Measurements from ENCODE around the gene TM2D3.
"Not testable (repeated sequence)": the region's sequence is repeated elsewhere in the genome, so short reads cannot be mapped to it uniquely, and the experiment has no call there.

The TM2D3 gene

DNA sequence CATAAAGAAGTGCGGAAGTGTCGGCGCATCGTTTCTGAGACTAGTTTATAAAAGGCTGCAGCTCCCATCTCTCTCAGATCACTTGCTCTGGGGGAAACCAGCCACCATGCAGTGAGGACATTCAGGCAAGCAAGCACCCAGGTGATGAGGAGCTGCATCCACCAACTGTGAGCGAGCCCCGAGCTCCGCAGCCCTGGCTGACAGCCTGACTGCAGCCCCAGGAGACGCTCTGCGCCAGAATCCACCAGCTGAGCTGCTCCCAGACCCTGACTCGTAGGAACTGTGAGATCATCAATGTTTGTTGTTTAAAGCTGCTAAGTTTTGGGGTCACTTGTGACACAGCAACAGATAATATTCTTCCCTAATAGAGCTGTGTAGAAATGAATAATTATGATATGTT, 5.0 kb upstream of the TM2D3 start:
- no peak for DNase-seq (ENCODE audit: low spot score)

DNA sequence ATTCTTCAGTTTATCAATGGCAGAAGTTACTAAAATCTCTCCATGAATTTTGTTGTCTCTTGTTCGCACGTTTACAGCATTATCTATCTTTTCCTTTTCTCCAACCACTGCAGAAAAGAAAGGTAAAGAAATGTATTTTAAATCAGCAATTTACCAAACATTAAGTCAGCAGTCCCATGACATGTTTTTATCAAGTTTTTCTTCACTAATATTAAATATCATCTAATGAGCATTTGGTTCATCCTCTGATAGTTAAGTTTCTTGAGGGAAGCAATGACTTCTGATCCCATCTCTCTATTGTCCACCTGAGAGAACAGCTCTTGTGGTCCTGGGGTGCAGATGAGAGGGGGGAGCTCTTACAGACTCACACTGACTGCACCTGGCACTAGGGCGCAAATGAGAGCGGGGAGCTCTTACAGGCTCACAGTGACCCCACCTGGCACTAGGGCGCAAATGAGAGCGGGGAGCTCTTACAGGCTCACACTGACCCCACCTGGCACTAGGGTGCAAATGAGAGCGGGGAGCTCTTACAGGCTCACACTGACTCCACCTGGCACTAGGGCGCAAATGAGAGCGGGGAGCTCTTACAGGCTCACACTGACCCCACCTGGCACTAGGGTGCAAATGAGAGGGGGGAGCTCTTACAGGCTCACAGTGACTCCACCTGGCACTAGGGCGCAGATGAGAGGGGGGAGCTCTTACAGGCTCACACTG, 2.6 kb upstream of the TM2D3 start:
- DNase-seq (ENCODE audit: low spot score) = not testable (repeated sequence)

GRCh38 chr15:101654171-101654570, 2.0 kb upstream of the TM2D3 start:
- no peak for DNase-seq (ENCODE audit: low spot score)

- peak; percentile 31 for DNase-seq (ENCODE audit: low spot score)
These were observed 727 bp upstream of the TM2D3 start for GRCh38 chr15:101652786-101653430.

DNA sequence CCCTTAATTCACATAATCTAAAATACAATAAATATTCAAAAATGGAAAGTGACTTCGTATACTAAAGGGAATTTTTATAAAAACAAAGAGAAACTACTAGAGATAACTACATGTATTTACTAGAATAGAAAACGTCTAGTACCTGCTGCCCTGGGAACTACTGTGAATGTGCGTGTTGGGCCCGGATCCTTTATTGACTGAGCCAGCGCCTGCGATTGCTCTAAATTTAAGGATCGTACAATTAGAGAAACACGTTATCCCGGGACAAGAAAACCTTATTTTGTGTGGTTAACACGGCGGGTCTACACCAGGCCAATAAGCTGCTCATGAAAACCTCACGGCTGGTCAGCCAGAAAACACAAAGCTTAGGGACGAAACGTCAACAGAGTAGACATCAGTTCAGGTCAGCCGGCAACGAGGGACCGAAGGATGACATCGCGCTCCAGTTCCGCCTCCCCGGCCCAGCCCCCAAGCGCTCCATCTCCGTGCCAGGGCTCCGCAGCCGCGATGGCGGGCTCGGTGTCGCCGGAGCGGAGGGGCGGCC, 555 bp downstream of the TM2D3 start:
- peak; percentile 48 for DNase-seq (ENCODE audit: low spot score)

- DNase-seq (ENCODE audit: low spot score) = no peak
These were observed 2.0 kb downstream of the TM2D3 start for GRCh38 chr15:101650145-101650544.

GRCh38 chr15:101648356-101648755, 3.8 kb downstream of the TM2D3 start:
- no peak for DNase-seq (ENCODE audit: low spot score)

DNA sequence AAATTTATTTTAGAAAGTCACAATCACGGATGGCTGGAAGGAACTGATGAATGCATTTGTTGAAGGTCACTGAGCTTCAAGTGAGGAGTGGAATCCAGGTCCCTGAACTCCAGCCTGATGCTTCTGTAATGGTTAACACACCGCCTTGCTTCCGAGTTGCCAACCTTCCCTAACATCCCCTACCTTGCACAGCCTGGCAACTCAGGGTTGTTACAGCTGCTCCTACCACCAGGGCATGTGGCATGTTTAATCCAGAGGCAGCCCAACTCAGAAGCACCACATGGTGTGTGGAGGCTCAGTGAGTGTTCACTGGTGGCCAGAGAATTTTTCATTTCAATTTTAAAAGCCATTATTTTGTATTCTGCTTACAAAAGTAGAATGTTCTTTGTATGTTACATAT, 4.9 kb downstream of the TM2D3 start:
- no peak for DNase-seq (ENCODE audit: low spot score)

- no peak for DNase-seq (ENCODE audit: low spot score)
These were observed 5.5 kb downstream of the TM2D3 start for GRCh38 chr15:101646672-101647071.

DNA sequence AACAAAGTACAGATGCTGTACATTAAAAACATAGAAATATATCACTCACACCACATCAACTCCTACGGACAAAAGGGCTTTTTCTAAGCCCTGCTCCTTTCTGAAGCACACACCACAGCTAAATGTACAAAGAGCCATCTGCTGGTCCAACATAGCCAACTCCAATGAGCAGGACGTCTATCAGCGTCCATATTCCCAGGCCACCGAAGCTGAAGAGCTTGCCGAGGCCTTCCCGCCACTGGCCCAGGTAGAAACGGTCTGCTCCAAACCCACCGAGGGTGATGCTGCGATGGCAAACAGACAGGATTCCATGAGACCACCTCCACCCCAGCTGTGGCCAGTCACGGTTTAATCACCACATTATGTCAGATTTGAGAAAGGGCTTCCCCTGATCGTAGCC, 9.8 kb downstream of the TM2D3 start:
- no peak for DNase-seq (ENCODE audit: low spot score)

DNA sequence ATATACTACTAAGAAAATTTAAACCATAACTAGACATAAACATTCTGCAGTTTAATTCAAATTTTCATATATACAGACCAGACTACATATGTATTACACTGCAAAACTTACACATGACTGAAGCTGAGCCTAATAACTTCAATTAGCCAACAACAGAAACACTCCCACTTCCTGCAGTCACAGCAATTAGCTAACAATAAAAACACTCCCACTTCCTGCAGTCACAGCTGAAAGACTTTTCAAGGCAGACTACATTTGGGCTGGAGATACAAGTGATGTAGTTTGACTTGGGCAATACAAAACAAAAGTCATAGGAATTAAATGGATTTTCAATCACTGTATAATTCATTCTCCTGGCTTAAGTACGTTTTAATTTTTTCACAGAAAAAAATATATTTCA, 10.3 kb downstream of the TM2D3 start:
- no peak for DNase-seq (ENCODE audit: low spot score)

GRCh38 chr15:101641129-101641764, 10.9 kb downstream of the TM2D3 start:
- DNase-seq (ENCODE audit: low spot score) = peak; percentile 43

DNA sequence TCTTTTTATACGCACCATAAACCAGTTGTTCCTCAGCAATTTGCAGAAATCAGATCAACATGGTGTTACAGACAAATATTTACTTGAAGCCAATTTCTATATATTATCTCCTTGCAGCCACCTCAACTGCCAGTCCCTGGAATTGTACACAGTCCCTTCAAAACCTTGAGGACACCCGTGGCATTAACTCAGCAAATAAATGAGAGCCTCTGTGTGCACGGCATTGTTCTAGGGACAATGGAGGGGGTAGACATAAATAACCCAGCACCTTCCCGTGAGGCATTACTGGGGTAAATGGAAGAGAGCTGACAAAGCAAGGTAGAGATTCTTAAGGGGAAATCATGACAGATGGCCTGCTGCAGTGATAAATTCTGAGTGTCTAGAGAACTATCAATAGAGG, 12.5 kb downstream of the TM2D3 start:
- no peak for DNase-seq (ENCODE audit: low spot score)

GRCh38 chr15:101637919-101638318, 14.3 kb downstream of the TM2D3 start:
- no peak for DNase-seq (ENCODE audit: low spot score)

- no peak for DNase-seq (ENCODE audit: low spot score)
These were observed 14.7 kb downstream of the TM2D3 start for GRCh38 chr15:101637516-101637915.

DNA sequence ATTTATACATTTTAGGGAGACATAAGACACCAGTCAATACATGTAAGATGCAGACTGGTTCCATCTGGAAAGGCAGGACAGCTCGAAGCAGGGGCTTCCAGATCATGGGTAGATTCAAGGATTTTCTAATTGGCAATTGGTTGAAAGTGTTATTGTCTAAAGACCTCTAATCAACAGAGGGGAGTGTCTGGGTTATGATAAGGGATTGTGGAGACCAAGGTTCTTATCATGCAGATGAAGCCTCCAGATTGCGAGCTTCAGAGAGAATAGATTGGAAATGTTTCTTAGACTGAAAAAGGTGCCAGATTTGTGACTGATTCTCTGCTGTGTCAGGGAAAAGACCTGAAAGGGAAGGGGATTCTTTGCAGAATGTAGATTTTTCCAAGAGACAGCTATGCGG, 15.1 kb downstream of the TM2D3 start:
- DNase-seq (ENCODE audit: low spot score) = no peak

- no peak for DNase-seq (ENCODE audit: low spot score)
These were observed 16.0 kb downstream of the TM2D3 start for GRCh38 chr15:101635944-101636727.

- no peak for DNase-seq (ENCODE audit: low spot score)
These were observed 18.8 kb downstream of the TM2D3 start for GRCh38 chr15:101633356-101633755.

GRCh38 chr15:101626729-101627128, 25.5 kb downstream of the TM2D3 start:
- DNase-seq (ENCODE audit: low spot score) = not testable (repeated sequence)

DNA sequence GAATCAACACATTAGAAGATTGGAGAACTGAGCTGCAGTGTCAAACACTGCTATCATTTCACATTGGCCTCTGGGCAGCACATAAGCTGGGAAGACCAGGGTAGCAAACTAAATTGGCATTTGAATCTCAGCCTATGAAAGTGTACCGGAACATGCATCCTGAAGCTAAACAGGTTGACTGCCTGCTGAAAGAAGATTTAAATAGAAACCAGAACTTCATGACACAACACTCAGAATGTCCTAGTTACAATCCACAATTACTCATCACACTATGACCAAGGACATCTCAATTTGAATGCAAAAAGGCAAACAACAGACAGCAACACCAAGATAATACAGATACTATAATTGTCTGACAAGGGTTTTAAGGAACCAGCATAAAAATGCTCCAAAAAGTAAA, 26.2 kb downstream of the TM2D3 start:
- DNase-seq (ENCODE audit: low spot score) = no peak

- DNase-seq (ENCODE audit: low spot score) = no peak
These were observed 27.0 kb downstream of the TM2D3 start for GRCh38 chr15:101625184-101625583.
